K562 (cell line): ENCODE measurements around the gene PTPRT. TPM values are rescaled to one million over a fixed set of nuclear protein-coding genes. Genes with fewer than 3 reads are reported as not detected.

Experiments
- ATAC-seq: fragments of 200-7000 bp; cut with Tn5 transposase; 3 replicates; pipeline ENCODE4 v1.9.1; 2020; ENCODE audit warnings: moderate library complexity
- BruUV-seq: library from RNA; stranded (reverse); fragments of 400-500 nt; replicated peaks from 2 replicates; lab custom pipeline; 2021; lab: Mats Ljungman, UMichigan
- CTCF ChIA-PET: fragments of 300-600 bp; formaldehyde crosslinking; extraction: SDS; loops from one replicate; lab custom pipeline; 2021; ENCODE audit warnings: low intra/inter-chr PET ratio; lab: Yijun Ruan, JAX
- POLR2A ChIA-PET: fragments of 300-600, 350-650 bp; sonication (Branson Sonifier 250); formaldehyde crosslinking; extraction: SDS; loops from one replicate; lab custom pipeline; 2021; ENCODE audit warnings: antibody characterized with exemption, inconsistent platforms; lab: Yijun Ruan, JAX
- DNase-seq, 4 experiments: peaks; one replicate each; pipeline versions ENCODE4 v3.0.0 to v3.0.0-alpha.2; 2011 to 2018; ENCODE audit warnings: low spot score in 3 of 4, mixed read lengths in 3 of 4; ENCODE audit errors: extremely low read depth in 1 of 4
- FAIRE-seq: peaks from 2 replicates; lab custom pipeline; 2011; peaks lifted over from hg19 to GRCh38; lab: Jason Lieb, UNC
- H2AFZ ChIP-seq: 2 replicates; pipeline ENCODE4 v1.6.0; 2011; ENCODE audit warnings: low read depth, low read length, control low read depth, inconsistent platforms
- H3K27ac ChIP-seq: fragments of 200-600 bp; 3 replicates; pipeline ENCODE4 v1.8.0; 2011; ENCODE audit warnings: low read depth, mild to moderate bottlenecking, control low read depth, inconsistent platforms, low read length, moderate library complexity, mixed read lengths; ENCODE audit errors: extremely low read depth
- H3K27me3 ChIP-seq, 2 experiments: fragments of 300-600 bp in 1 of 2; 2 replicates in 1 of 2; 3 replicates in 1 of 2; pipeline versions ENCODE4 v1.6.0 to v1.8.0; 2011; ENCODE audit warnings: inconsistent platforms in 2 of 2, low read length in 2 of 2, mild to moderate bottlenecking in 1 of 2, mixed read lengths in 1 of 2, moderate library complexity in 1 of 2; ENCODE audit not compliant: control insufficient read depth in 2 of 2, insufficient read depth in 2 of 2
- H3K36me3 ChIP-seq: fragments of 300-600 bp; 3 replicates; pipeline ENCODE4 v1.8.0; 2011; ENCODE audit warnings: mild to moderate bottlenecking, low read length, inconsistent platforms; ENCODE audit not compliant: control insufficient read depth, insufficient read depth
- H3K4me1 ChIP-seq, 2 experiments: fragments of 200-600 bp in 1 of 2; replicated peaks in 1 of 2; 2 replicates in 1 of 2; 3 replicates in 1 of 2; pipeline versions ENCODE4 v1.5.1 to v1.8.0; 2011; ENCODE audit warnings: inconsistent platforms in 2 of 2, low read length in 2 of 2, mild to moderate bottlenecking in 1 of 2, mixed read lengths in 1 of 2, moderate library complexity in 1 of 2; ENCODE audit not compliant: control insufficient read depth in 2 of 2, insufficient read depth in 2 of 2
- H3K4me2 ChIP-seq: 2 replicates; pipeline ENCODE4 v1.6.1; 2011; ENCODE audit warnings: low read length, control low read depth, inconsistent platforms, mixed read lengths; ENCODE audit not compliant: insufficient read depth
- H3K4me3 ChIP-seq: fragments of 200-600 bp; sonication (generic), shearing (Covaris generic); 2 replicates; pipeline ENCODE4 v1.5.1; 2016; ENCODE audit warnings: control low read depth, inconsistent platforms
- H3K79me2 ChIP-seq: fragments of 200-600 bp; 3 replicates; pipeline ENCODE4 v1.8.0; 2011; ENCODE audit warnings: low read length, inconsistent platforms; ENCODE audit not compliant: control insufficient read depth, insufficient read depth
- H3K9ac ChIP-seq, 2 experiments: 2 replicates each; pipeline versions ENCODE4 v1.6.0 to v1.6.1; 2011; ENCODE audit warnings: low read depth in 2 of 2, low read length in 2 of 2, control low read depth in 1 of 2, inconsistent platforms in 1 of 2, mild to moderate bottlenecking in 1 of 2, mixed read lengths in 1 of 2; ENCODE audit not compliant: insufficient read depth in 1 of 2
- H3K9me1 ChIP-seq: one replicate; pipeline ENCODE4 v1.6.0; 2011; ENCODE audit warnings: inconsistent platforms, mild to moderate bottlenecking, low read length, moderate library complexity; ENCODE audit not compliant: control insufficient read depth, insufficient read depth
- H3K9me3 ChIP-seq: replicated peaks from 2 replicates; pipeline ENCODE4 v1.5.1; 2011; ENCODE audit warnings: low read depth, low read length, inconsistent platforms; ENCODE audit not compliant: control insufficient read depth, insufficient read depth
- H4K20me1 ChIP-seq: replicated peaks from 2 replicates; pipeline ENCODE4 v1.6.1; 2011; ENCODE audit warnings: low read length, inconsistent platforms, mixed read lengths; ENCODE audit not compliant: control insufficient read depth, insufficient read depth
- ADNP ChIP-seq: fragments of 200-800 bp; sonication (Bioruptor generic); IDR thresholded peaks from 2 replicates; pipeline ENCODE4 v1.6.1; 2016; ENCODE audit warnings: missing genetic modification characterization, missing compliant biosample characterization
- BCOR ChIP-seq: fragments of 450-650 bp; IDR thresholded peaks from 2 replicates; pipeline ENCODE4 v1.6.1; 2016
- CBFA2T2 ChIP-seq: fragments of 450-650 bp; conservative IDR thresholded peaks from 2 replicates; pipeline ENCODE4 v1.6.1; 2017; ENCODE audit warnings: mild to moderate bottlenecking
- KLF6 ChIP-seq: fragments of 250-450 bp; sonication (Bioruptor Pico); IDR thresholded peaks from 2 replicates; pipeline ENCODE4 v1.4.0; 2020; ENCODE audit warnings: mild to moderate bottlenecking, moderate library complexity, borderline replicate concordance
- MAFK ChIP-seq: IDR thresholded peaks from 2 replicates; pipeline ENCODE4 v1.6.1; 2011; ENCODE audit warnings: low read length, improper control_type of control experiment
- MBD2 ChIP-seq: sonication (generic); IDR thresholded peaks from 2 replicates; pipeline ENCODE4 v1.6.1; 2016; ENCODE audit warnings: low read depth, borderline replicate concordance
- MLX ChIP-seq, 2 experiments: fragments of 450-650 bp in 1 of 2; sonication (generic) in 1 of 2; formaldehyde crosslinking; conservative IDR thresholded peaks; 2 replicates each; pipeline versions ENCODE4 v1.4.0 to v1.8.1; 2020 to 2022; ENCODE audit warnings: mild to moderate bottlenecking in 1 of 2, missing genetic modification reagents in 1 of 2
- MXI1 ChIP-seq: IDR thresholded peaks from 2 replicates; pipeline ENCODE4 v1.6.1; 2011; ENCODE audit warnings: low read depth, mild to moderate bottlenecking, improper control_type of control experiment, low read length
- NR2F6 ChIP-seq: fragments of 450-650 bp; formaldehyde crosslinking; IDR thresholded peaks from 2 replicates; pipeline ENCODE4 v1.4.0; 2020; ENCODE audit warnings: mild to moderate bottlenecking
- SP2 ChIP-seq: IDR thresholded peaks from 2 replicates; pipeline ENCODE4 v1.6.1; 2011; ENCODE audit warnings: mild to moderate bottlenecking, low read depth, low read length, moderate library complexity; ENCODE audit not compliant: poor library complexity, severe bottlenecking; ENCODE audit errors: extremely low read depth
- SRSF3 ChIP-seq: fragments of 200-400 bp; formaldehyde crosslinking; IDR thresholded peaks from 2 replicates; pipeline ENCODE4 v1.6.1; 2016; ENCODE audit warnings: mild to moderate bottlenecking, low read length, moderate library complexity; ENCODE audit not compliant: insufficient read depth
- SRSF7 ChIP-seq: fragments of 200-400 bp; formaldehyde crosslinking; optimal IDR thresholded peaks from 2 replicates; pipeline ENCODE3; 2017; ENCODE audit warnings: mild to moderate bottlenecking, low read depth, low read length
- XRCC4 ChIP-seq: IDR thresholded peaks from one replicate; pipeline ENCODE4 v1.6.1; 2011; ENCODE audit not compliant: insufficient read depth, insufficient read length; ENCODE audit errors: extremely low read depth
- ZBTB34 ChIP-seq: fragments of 250-450 bp; sonication (Bioruptor Pico); IDR thresholded peaks from 2 replicates; pipeline ENCODE4 v1.8.0; 2021; ENCODE audit warnings: mild to moderate bottlenecking, moderate library complexity
- ZNF134 ChIP-seq: fragments of 250-450 bp; sonication (Bioruptor Pico); conservative IDR thresholded peaks from 2 replicates; pipeline ENCODE4 v1.4.0; 2020
- ZNF311 ChIP-seq: fragments of 250-450 bp; sonication (Bioruptor Pico); IDR thresholded peaks from 2 replicates; pipeline ENCODE4 v1.4.0; 2020; ENCODE audit warnings: mild to moderate bottlenecking, moderate library complexity
- ZNF717 ChIP-seq: fragments of 250-450 bp; sonication (Bioruptor Pico); IDR thresholded peaks from 2 replicates; pipeline ENCODE4 v1.5.0; 2021
- WGBS: fragments of 100-300 bp; shearing (Covaris generic); methylation state at CpG from one replicate; pipeline ENCODE4 v1.1.6; 2016; ENCODE audit warnings: low coverage, mixed read lengths; ENCODE audit not compliant: insufficient coverage; ENCODE audit errors: missing lambda C conversion rate; 5-methylcytosine and 5-hydroxymethylcytosine counted together
- in situ Hi-C: fragments of 300-500 bp; cut with MboI; formaldehyde crosslinking; loops from 4 replicates; pipeline ENCODE4 v1.15.0; 2018; ENCODE audit warnings: inconsistent platforms, mixed read lengths
- intact Hi-C: fragments of 100-400 bp; cut with micrococcal nuclease; formaldehyde crosslinking; loops from 2 replicates; pipeline ENCODE4 v1.14.2; 2022
- polyA plus RNA-seq, 8 experiments: library from polyadenylated mRNA; depleted of rRNA in 4 of 8; stranded (reverse) in 5 of 8; unstranded in 3 of 8; fragments of >200 nt; fragmentation: Nextera tagmentation in 2 of 8; fragmentation: Illumina TruSeq in 1 of 8; extraction: Ambion mirVana in 2 of 8; extraction: Trizol in 1 of 8; gene quantifications; 2 replicates each; pipeline versions ENCODE4 v1.2.1 to v1.2.3, GENCODE V29; 2011 to 2014; ENCODE audit warnings: inconsistent platforms in 1 of 8, missing spikeins in 1 of 8
- total RNA-seq, 7 experiments: library from RNA; depleted of rRNA in 6 of 7; stranded (reverse); fragments of >200 nt in 6 of 7; fragmentation: Illumina TruSeq in 2 of 7; extraction: Trizol in 2 of 7; gene quantifications; 2 replicates each; pipeline versions ENCODE4 v1.2.1 to v1.2.3, GENCODE V29; 2011 to 2021; ENCODE audit warnings: low replicate concordance in 1 of 7
- TF ChIP-seq, protein P1 (sequence below): sonication (generic); formaldehyde crosslinking; IDR thresholded peaks from 2 replicates; pipeline ENCODE4 v1.8.1; 2023; ENCODE audit warnings: mild to moderate bottlenecking, missing genetic modification reagents

PTPRT gene
- total and polyA plus RNA-seq, 9 of the 15 experiments (the other 6 are each of a cell fraction or from before 2014, with no cell fraction given): not detected

GRCh38 chr20:43034981-43035724 is 154.6 kb downstream of the PTPRT start (continued):
- TF ChIP-seq XRCC4: no peak

GRCh38 chr20:43032459-43032858 is 157.2 kb downstream of the PTPRT start:
- BruUV-seq: no TSS peak

More at GRCh38 chr20:43032459-43032858, 157.2 kb downstream of the PTPRT start:
- CTCF ChIA-PET: no interaction called here
- no peak overlapping the region for H2AFZ ChIP-seq
- no peak for ATAC-seq
- H3K9me3 ChIP-seq: no peaks in the 10 kb centered on the region
- POLR2A ChIA-PET: interaction anchor here (0.5 to 0.7 kb wide), 2 partner anchors 10 to 701 kb away, joined by 3 to 4 read pairs; no protein-coding TSS in a partner anchor
- H3K9ac ChIP-seq: no peak overlapping the region
- 2% methylated on average over 3 of the region's 3 CpGs for WGBS
- H3K9me1 ChIP-seq: no peaks in the 10 kb centered on the region
- no peak overlapping the region for H3K4me3 ChIP-seq
- H3K27ac ChIP-seq: no peak overlapping the region
- in situ Hi-C loops: no loop called here
- TF ChIP-seq MAFK (no peak), ZNF311 (CRISPR knock-in tag) (no peak), MBD2 (no peak), ADNP (tag) (no peak), MXI1 (no peak), ZBTB34 (CRISPR knock-in tag) (no peak), KLF6 (CRISPR knock-in tag) (no peak), SRSF3 (no peak), CBFA2T2 (no peak), BCOR (no peak), NR2F6 (CRISPR knock-in tag) (no peak), ZNF134 (CRISPR knock-in tag) (no peak), ZNF717 (CRISPR knock-in tag) (no peak), MLX (CRISPR knock-in tag; conservative IDR thresholded peaks at IDR 0.05) (no peak), SP2 (no peak), SRSF7 (no peak)
- TF ChIP-seq, protein P1, sequence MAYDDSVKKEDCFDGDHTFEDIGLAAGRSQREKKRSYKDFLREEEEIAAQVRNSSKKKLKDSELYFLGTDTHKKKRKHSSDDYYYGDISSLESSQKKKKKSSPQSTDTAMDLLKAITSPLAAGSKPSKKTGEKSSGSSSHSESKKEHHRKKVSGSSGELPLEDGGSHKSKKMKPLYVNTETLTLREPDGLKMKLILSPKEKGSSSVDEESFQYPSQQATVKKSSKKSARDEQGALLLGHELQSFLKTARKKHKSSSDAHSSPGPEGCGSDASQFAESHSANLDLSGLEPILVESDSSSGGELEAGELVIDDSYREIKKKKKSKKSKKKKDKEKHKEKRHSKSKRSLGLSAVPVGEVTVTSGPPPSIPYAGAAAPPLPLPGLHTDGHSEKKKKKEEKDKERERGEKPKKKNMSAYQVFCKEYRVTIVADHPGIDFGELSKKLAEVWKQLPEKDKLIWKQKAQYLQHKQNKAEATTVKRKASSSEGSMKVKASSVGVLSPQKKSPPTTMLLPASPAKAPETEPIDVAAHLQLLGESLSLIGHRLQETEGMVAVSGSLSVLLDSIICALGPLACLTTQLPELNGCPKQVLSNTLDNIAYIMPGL (CRISPR knock-in tag): no peak
- TF ChIP-seq, all 486 proteins: peak for 0
- H3K4me2 ChIP-seq: no peak overlapping the region
- FAIRE-seq (no peak), DNase-seq (peak in 2 of 4 experiments; percentile 30 to 31)
- intact Hi-C loops: no loop called here
- no peaks in the 10 kb centered on the region for H4K20me1 ChIP-seq
- no peaks in the 10 kb centered on the region for H3K4me1 ChIP-seq
- H3K36me3 ChIP-seq: no peaks in the 10 kb centered on the region
- H3K27me3 ChIP-seq: no peaks in the 10 kb centered on the region
- no peaks in the 10 kb centered on the region for H3K79me2 ChIP-seq
